ENCODE measurements around the gene NSL1.

DNA sequence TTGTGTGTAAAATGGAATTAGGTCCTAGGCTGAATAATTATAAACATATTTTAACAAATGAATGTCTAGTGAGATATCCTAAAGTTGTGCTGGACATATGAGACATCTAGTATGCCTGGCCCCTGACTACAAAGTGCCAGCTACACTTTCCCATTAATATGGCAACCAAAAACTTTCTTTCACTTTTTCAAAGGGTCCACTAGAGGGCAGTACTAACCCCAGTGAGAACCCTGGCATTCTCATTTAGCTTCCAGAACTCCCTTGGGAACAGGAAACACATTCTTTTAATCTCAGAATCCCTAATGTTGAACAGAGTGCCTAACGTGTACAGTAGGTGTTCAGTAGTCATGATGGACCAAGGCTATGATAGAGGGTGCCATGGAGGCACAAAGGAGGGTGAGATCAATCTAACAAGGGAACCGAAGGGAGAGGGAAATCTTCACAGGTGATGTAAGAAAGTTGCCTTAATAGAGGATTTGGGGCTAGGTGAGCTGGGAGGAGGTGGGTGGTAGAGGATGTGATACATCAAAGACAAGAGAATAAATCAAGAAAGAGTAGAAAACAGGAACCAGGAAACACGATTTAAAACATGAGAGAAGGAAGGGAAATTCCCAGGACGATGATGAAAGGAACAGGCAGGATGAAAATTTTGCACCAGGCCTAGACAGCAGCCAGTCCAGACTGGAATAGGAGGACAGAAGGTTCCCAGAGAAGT lies 41.6 kb downstream of the NSL1 start:
- no peak for TF ChIP-seq EP300 (IDR thresholded peaks at IDR 0.05)
- no peak for TF ChIP-seq POLR2A (IDR thresholded peaks at IDR 0.05)
